LNCaP clone FGC (cell line): ENCODE data around the gene TEAD1.

Experiments used
- DNase-seq: peaks from one replicate; pipeline ENCODE4 v3.0.0-alpha.2; 2011; ENCODE audit warnings: low read depth
- H3K4me3 ChIP-seq: 2 replicates; pipeline ENCODE4 v1.5.1; 2011; ENCODE audit warnings: mild to moderate bottlenecking, low read depth, low read length, control low read depth
- TF ChIP-seq, protein P1 (sequence below): IDR thresholded peaks from 2 replicates; pipeline ENCODE4 v1.5.1; 2012; ENCODE audit warnings: mild to moderate bottlenecking; ENCODE audit not compliant: control insufficient read depth, insufficient read depth; ENCODE audit errors: extremely low read depth

TEAD1 gene

DNA sequence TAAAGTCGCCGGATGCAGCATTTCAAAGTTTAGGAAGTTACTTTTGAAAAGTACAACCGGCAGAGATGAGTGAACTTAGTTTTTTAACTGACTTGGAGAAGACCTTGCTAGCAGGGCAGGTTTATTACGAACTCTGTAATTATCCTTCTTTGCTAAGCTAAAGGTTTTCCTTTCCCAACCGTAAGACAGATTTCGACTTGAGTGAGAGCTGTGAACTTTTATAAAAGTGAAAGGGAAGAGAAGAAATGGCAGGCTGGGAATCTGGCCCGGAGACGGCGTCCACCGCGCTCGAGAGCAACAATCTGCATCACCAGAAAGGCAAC lies 659 bp upstream of the TEAD1 start:
- DNase-seq: no peak
- TF ChIP-seq, protein P1, sequence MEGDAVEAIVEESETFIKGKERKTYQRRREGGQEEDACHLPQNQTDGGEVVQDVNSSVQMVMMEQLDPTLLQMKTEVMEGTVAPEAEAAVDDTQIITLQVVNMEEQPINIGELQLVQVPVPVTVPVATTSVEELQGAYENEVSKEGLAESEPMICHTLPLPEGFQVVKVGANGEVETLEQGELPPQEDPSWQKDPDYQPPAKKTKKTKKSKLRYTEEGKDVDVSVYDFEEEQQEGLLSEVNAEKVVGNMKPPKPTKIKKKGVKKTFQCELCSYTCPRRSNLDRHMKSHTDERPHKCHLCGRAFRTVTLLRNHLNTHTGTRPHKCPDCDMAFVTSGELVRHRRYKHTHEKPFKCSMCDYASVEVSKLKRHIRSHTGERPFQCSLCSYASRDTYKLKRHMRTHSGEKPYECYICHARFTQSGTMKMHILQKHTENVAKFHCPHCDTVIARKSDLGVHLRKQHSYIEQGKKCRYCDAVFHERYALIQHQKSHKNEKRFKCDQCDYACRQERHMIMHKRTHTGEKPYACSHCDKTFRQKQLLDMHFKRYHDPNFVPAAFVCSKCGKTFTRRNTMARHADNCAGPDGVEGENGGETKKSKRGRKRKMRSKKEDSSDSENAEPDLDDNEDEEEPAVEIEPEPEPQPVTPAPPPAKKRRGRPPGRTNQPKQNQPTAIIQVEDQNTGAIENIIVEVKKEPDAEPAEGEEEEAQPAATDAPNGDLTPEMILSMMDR: no peak
- peak overlapping the region; percentile 55 for H3K4me3 ChIP-seq

DNA sequence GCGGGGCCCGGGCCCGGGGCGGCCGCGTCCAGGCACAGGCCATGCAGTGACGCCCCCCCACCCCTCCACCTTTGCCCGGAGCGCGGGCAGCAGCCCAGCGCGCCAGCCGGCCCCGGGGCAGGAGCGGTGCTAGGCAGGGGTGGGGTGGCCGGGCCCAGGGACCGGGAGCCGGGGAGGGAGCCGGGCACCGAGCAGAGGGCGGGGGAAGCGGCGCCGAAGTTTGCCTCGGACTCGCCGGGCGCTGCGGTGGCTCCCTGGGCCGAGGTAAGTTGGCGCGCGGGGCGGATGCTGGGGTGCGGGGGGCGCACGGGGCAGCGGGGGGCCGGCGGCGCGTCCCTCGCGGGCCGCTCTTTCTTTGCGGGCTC lies 332 bp downstream of the TEAD1 start:
- peak overlapping the region; percentile 55 for H3K4me3 ChIP-seq
- TF ChIP-seq, protein P1: no peak
- no peak for DNase-seq

DNA sequence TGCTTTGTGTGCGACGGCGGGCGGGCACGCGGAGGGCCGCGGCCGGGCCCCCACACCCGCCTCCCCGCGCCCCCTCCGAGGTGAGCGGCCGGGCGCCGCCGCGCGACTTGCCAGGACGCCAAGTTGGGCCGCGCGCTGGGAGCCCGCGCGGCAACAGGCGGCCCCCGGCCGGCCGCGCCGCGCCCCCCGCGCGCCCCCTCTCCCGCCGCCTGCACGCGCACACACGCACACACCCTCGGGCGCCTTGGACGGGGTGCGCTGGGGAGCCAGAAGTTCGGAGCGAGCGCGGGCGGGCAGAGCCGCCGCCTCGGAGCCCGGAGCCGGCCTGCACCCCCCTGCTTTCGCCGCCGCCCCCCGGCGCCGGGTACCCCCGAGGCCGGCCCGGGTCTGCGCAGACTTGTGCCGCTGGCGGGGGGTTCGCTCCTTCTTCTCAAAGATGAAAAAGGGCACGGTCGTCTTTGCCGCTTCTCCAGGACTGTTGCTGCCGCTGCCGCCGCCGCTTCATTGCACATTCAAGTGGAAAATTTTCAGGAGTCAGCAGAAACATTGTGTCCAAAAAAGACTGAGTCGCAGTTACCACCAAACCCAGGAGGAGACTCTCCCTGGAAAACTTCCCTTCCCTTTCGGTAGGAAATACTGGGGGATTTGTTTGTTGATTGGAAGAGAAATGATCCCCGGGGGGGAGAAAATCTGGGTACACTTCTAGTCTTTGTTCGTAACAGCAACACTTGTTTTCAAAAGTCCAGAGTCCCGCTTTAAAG lies 895 bp downstream of the TEAD1 start:
- TF ChIP-seq, protein P1: no peak
- H3K4me3 ChIP-seq: peak overlapping the region; percentile 55
- no peak for DNase-seq

DNA sequence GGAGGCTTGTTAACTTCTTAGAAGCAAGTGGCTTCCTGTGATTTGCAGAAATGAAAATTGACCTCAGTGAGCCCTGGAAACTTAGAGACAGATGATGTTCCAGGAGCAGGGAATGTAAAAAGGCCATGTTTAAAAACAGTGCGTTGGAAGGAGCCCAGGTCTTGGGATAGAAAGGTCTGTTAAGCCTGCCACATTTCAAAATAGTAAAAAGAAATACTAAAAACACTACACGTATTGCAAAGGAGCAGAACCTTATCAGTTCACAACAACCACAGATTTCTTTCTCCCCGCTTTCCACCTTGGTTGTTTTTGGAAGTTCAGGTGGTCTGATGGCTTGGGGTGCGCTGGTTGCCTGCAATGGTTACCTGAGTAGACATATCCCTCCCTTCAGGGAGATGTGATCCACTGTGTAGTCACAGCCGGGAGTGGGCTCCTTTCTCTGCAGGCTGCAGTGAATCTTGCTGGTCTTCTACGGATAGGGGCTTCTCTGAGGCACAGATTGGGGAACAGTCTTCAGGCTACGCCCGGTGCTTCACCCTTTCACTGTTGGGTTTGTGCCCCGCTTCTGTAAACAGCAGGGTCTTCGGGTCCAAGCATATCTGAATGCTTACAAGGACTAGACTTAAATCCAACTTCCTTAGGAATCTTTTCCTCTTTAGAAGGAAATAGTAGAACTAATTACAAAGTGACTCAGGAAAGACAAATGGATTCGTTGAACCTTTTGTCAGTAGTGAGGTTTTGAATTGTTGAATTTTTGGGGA lies 1.9 kb downstream of the TEAD1 start:
- no peak overlapping the region; the same call in 1 of the 2 replicates for H3K4me3 ChIP-seq
- no peak for DNase-seq
- TF ChIP-seq, protein P1: no peak

DNA sequence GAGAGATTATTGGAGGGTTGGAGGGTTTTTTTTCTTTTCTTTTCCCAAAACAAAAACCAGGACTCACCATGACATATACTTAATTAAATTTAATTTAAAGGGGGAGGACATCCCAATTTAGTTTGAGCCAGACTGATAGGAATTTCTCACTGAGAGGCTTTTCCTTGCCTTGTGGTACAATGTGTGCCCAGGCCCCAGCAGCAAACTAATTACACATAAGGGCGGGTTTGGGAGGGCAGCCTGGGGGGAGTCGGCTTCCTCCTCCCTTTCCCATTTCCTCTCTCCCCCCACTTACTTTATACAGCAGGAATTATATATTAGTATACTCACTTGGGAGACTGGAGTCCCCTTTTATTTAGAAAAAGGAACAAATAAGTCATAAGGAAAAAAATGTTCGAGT lies 2.9 kb downstream of the TEAD1 start:
- DNase-seq: no peak

DNA sequence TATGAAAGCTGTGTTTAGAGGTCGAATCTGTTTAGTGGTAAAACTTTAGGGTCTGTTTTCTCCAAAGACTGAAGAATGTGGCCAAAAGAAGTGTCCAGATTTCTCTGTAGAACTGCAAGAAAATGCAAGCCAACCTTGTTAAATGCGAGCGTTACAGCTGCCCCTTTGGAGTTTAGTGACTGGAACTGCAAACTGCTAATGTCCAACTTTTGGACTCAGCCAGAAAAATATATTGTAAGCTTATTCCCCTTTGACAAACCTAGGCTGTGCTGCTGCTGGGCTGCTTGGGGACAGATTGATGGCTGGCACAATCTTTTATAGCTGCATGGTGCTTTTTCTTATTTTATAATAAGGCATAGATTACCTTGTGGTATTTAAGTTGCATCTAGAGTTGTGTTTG lies 3.9 kb downstream of the TEAD1 start:
- H3K4me3 ChIP-seq: no peak overlapping the region
- no peak for DNase-seq

More for the DNA sequence above, 2.9 kb downstream of the TEAD1 start:
- TF ChIP-seq, protein P1: no peak
- H3K4me3 ChIP-seq: no peak overlapping the region

More for the DNA sequence above, 3.9 kb downstream of the TEAD1 start:
- TF ChIP-seq, protein P1: no peak
